Smooth muscle cell (in vitro differentiated cells): Measurements from ENCODE around the gene NBPF11. TPM values are rescaled to one million over a fixed set of nuclear protein-coding genes. Genes with fewer than 3 reads are reported as not detected.
A peak's percentile ranks its signal among the peaks of the same experiment; 100 is the strongest.
"Not testable (repeated sequence)": the region's sequence is repeated elsewhere in the genome, so short reads cannot be mapped to it uniquely, and the experiment has no call there.

Experiments used
- DNase-seq: peaks from one replicate; lab custom pipeline; 2025; ENCODE audit not compliant: unreplicated experiment; lab: John Stamatoyannopoulos, UW
- H2AFZ ChIP-seq: fragments of 200-600 bp; sonication (generic); 2 replicates; pipeline ENCODE4 v1.6.0; 2016; ENCODE audit warnings: antibody characterized with exemption, low read depth, mild to moderate bottlenecking
- H3F3A ChIP-seq: fragments of 200-600 bp; sonication (generic); 2 replicates; pipeline ENCODE4 v1.6.0; 2017; ENCODE audit warnings: antibody characterized with exemption, low read depth
- H3K27ac ChIP-seq: fragments of 200-600 bp; sonication (generic); 2 replicates; pipeline ENCODE4 v1.5.1; 2016; ENCODE audit warnings: low read depth, mild to moderate bottlenecking
- H3K27me3 ChIP-seq: fragments of 200-600 bp; sonication (generic); 2 replicates; pipeline ENCODE4 v1.6.1; 2016; ENCODE audit warnings: low read depth, mild to moderate bottlenecking
- H3K36me3 ChIP-seq: fragments of 200-600 bp; sonication (generic); 2 replicates; pipeline ENCODE4 v1.5.1; 2016; ENCODE audit warnings: low read depth
- H3K4me1 ChIP-seq: fragments of 200-600 bp; sonication (generic); 2 replicates; pipeline ENCODE4 v1.5.1; 2016; ENCODE audit warnings: low read depth
- H3K4me2 ChIP-seq: fragments of 200-600 bp; sonication (generic); 2 replicates; pipeline ENCODE4 v1.6.0; 2016; ENCODE audit warnings: mild to moderate bottlenecking
- H3K4me3 ChIP-seq: fragments of 200-600 bp; sonication (generic); 2 replicates; pipeline ENCODE4 v1.5.1; 2016; ENCODE audit warnings: mild to moderate bottlenecking
- H3K79me2 ChIP-seq: fragments of 200-600 bp; sonication (generic); 2 replicates; pipeline ENCODE4 v1.6.0; 2016; ENCODE audit warnings: low read depth, mild to moderate bottlenecking
- H3K9ac ChIP-seq: fragments of 200-600 bp; sonication (generic); 2 replicates; pipeline ENCODE4 v1.6.0; 2016; ENCODE audit warnings: low read depth
- H3K9me3 ChIP-seq: fragments of 200-600 bp; sonication (generic); replicated peaks from 2 replicates; pipeline ENCODE4 v1.5.1; 2016; ENCODE audit warnings: low read depth
- H4K20me1 ChIP-seq: fragments of 200-600 bp; sonication (generic); 2 replicates; pipeline ENCODE4 v1.6.0; 2016; ENCODE audit warnings: low read depth
- CTCF ChIP-seq: fragments of 200-600 bp; sonication (generic); IDR thresholded peaks from 2 replicates; pipeline ENCODE4 v1.5.1; 2017; ENCODE audit warnings: borderline replicate concordance, mild to moderate bottlenecking, antibody characterized with exemption; ENCODE audit not compliant: insufficient read depth, poor library complexity, severe bottlenecking
- WGBS: methylation state at CpG from one replicate; pipeline ENCODE4 v1.1.7; 2016; ENCODE audit warnings: low lambda C conversion rate; 5-methylcytosine and 5-hydroxymethylcytosine counted together
- polyA plus RNA-seq: library from polyadenylated mRNA; unstranded; fragments of >200 nt; fragmentation: Nextera tagmentation; extraction: Ambion mirVana; gene quantifications from 2 replicates; pipeline ENCODE4 v1.2.1, GENCODE V29; 2016
- total RNA-seq: library from RNA; depleted of rRNA; stranded (reverse); fragments of >200 nt; gene quantifications from 2 replicates; pipeline ENCODE4 v1.2.3, GENCODE V29; 2014

NBPF11 gene
- total and polyA plus RNA-seq, 2 experiments from 2014 or later = 5.3 to 6.7 TPM

- H3K79me2 ChIP-seq, H3K4me2 ChIP-seq, H3K9me3 ChIP-seq, H3K9ac ChIP-seq, DNase-seq, H3F3A ChIP-seq, H3K4me1 ChIP-seq, H3K27me3 ChIP-seq, H3K4me3 ChIP-seq, H4K20me1 ChIP-seq, H3K27ac ChIP-seq, H2AFZ ChIP-seq, H3K36me3 ChIP-seq: not testable (repeated sequence)
- 100% methylated on average over 1 of the region's 2 CpGs for WGBS
Observed at GRCh38 chr1:148138606-148139005, 13.5 kb downstream of the NBPF11 start.

- H3K79me2 ChIP-seq, H3K9me3 ChIP-seq, DNase-seq, H3K27ac ChIP-seq, H3K4me1 ChIP-seq, H3K27me3 ChIP-seq, H3K4me2 ChIP-seq, H2AFZ ChIP-seq, H3K9ac ChIP-seq, H3K36me3 ChIP-seq, H4K20me1 ChIP-seq, H3F3A ChIP-seq, H3K4me3 ChIP-seq: not testable (repeated sequence)
- WGBS = 99% methylated on average over 5 of the region's 5 CpGs
Observed at GRCh38 chr1:148122341-148122740, 29.7 kb downstream of the NBPF11 start.

GRCh38 chr1:148120395-148120794 lies 31.7 kb downstream of the NBPF11 start:
- H3K9ac ChIP-seq, H3K79me2 ChIP-seq, H3K36me3 ChIP-seq, H3K4me1 ChIP-seq, H3K9me3 ChIP-seq, H2AFZ ChIP-seq, H3K4me3 ChIP-seq, H3K4me2 ChIP-seq, H3K27ac ChIP-seq, DNase-seq, H3K27me3 ChIP-seq, H4K20me1 ChIP-seq, H3F3A ChIP-seq: not testable (repeated sequence)
- peak; percentile 36 for TF ChIP-seq CTCF
- 49% methylated on average over 5 of the region's 5 CpGs for WGBS

- not testable (repeated sequence) for H3K27me3 ChIP-seq, H3K27ac ChIP-seq, H3K4me3 ChIP-seq, H3F3A ChIP-seq, H3K9ac ChIP-seq, H3K4me2 ChIP-seq, H3K79me2 ChIP-seq, H2AFZ ChIP-seq, H3K4me1 ChIP-seq, DNase-seq, H3K9me3 ChIP-seq, H4K20me1 ChIP-seq, H3K36me3 ChIP-seq
- 75% methylated on average over 2 of the region's 2 CpGs for WGBS
Observed at GRCh38 chr1:148095732-148096131, 56.3 kb downstream of the NBPF11 start.

- not testable (repeated sequence) for H3K36me3 ChIP-seq, H3K4me2 ChIP-seq, H3K79me2 ChIP-seq, DNase-seq, H3K4me1 ChIP-seq, H4K20me1 ChIP-seq, H3K9me3 ChIP-seq, H3F3A ChIP-seq, H3K9ac ChIP-seq, H3K4me3 ChIP-seq, H2AFZ ChIP-seq, H3K27ac ChIP-seq, H3K27me3 ChIP-seq
- WGBS = 20% methylated on average over 1 of the region's 1 CpG
Observed at GRCh38 chr1:148086196-148086595, 65.9 kb downstream of the NBPF11 start.

- H3K4me2 ChIP-seq, H3K36me3 ChIP-seq, H3K9ac ChIP-seq, H3F3A ChIP-seq, H3K79me2 ChIP-seq, H3K4me1 ChIP-seq, H2AFZ ChIP-seq, H3K4me3 ChIP-seq, DNase-seq, H4K20me1 ChIP-seq, H3K9me3 ChIP-seq, H3K27me3 ChIP-seq, H3K27ac ChIP-seq: not testable (repeated sequence)
- no CpG with 5 or more reads among the region's 1 CpG for WGBS
Observed at GRCh38 chr1:148081205-148081604, 70.9 kb downstream of the NBPF11 start.

- not testable (repeated sequence) for DNase-seq, H3K4me2 ChIP-seq, H2AFZ ChIP-seq, H3K27me3 ChIP-seq, H3K9ac ChIP-seq, H4K20me1 ChIP-seq, H3F3A ChIP-seq, H3K9me3 ChIP-seq, H3K4me1 ChIP-seq, H3K27ac ChIP-seq, H3K4me3 ChIP-seq, H3K36me3 ChIP-seq, H3K79me2 ChIP-seq
- WGBS = no CpG with 5 or more reads among the region's 54 CpGs
Observed at GRCh38 chr1:148078632-148079519, 73.2 kb downstream of the NBPF11 start.

- not testable (repeated sequence) for H3K4me1 ChIP-seq, H3K9me3 ChIP-seq, H3K4me2 ChIP-seq, H2AFZ ChIP-seq, H3K79me2 ChIP-seq, H3K27me3 ChIP-seq, H3K9ac ChIP-seq, H4K20me1 ChIP-seq, H3F3A ChIP-seq, H3K36me3 ChIP-seq, DNase-seq, H3K4me3 ChIP-seq, H3K27ac ChIP-seq
- WGBS = no CpG with 5 or more reads among the region's 13 CpGs
Observed at GRCh38 chr1:148078090-148078489, 74.0 kb downstream of the NBPF11 start.
